Kasumi-1 (cell line): ENCODE data around the gene CAPN15.
"Not testable (repeated sequence)": the region's sequence is repeated elsewhere in the genome, so short reads cannot be mapped to it uniquely, and the experiment has no call there.

Experiments
- DNase-seq, 2 experiments: peaks; one replicate each; lab custom pipeline; 2025; lab: John Stamatoyannopoulos, UW

Gene CAPN15

GRCh38 chr16:507527-507926 is 20.0 kb upstream of the CAPN15 start:
- not testable (repeated sequence) for DNase-seq

DNA sequence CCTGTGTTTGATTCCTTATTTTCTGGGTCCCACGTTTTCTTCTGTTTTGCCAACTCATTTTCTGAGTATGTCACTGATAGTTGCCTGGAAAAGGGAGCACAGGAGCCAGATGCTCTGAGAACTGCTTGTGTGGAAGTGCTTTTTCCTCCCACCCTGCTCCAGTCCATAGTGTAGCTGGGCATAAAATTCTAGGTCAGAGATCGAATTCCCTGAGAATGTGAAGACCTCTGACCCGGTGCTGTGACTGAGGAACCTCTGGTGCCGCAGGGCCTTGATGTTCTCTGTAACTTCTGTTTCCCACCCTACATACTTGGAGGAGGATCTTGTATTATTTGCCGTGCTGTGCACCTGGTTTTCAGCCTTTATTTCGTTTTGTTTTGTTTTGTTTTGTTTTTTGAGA is 19.5 kb upstream of the CAPN15 start:
- no peak for DNase-seq

DNA sequence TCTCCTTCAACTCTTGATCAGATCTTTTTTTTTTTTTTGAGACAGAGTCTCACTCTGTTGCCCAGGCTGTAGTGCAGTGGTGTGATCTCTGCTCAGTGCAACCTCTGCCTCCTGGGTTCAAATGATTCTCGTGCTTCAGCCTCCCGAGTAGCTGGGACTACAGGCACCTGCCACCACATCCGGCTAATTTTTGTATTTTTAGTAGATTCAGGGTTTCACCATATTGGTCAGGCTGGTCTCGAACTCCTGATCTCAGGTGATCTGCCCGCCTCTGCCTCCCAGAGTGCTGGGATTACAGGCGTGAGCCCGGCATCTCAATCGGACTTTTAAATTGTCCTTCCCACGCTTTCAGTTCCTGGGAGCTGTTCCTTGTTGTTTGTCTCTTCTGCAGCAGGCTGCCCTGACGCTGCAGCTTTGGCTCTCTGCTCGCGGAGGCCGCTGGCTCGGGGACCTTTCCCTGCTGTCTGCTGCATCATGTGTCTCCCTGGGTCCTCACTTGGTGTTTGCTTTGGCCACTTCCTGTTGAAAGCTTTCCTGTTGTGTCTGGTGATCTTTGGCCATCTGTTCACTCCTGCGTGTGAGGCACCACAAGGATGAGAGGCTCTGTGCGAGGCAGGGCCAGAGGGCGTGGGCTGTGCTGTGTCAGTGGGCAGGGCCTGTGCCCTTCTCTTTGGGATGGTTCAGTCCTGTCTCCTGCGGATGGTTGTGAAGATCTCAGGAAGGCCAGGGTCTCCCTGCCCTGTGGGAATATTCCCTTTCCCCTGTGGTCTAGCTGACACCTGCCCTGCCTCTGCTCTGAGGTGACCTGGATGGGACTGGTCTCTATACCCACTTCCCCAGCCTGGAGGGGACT is 18.4 kb upstream of the CAPN15 start:
- no peak for DNase-seq

GRCh38 chr16:510066-510825 is 17.3 kb upstream of the CAPN15 start:
- DNase-seq = no peak

DNA sequence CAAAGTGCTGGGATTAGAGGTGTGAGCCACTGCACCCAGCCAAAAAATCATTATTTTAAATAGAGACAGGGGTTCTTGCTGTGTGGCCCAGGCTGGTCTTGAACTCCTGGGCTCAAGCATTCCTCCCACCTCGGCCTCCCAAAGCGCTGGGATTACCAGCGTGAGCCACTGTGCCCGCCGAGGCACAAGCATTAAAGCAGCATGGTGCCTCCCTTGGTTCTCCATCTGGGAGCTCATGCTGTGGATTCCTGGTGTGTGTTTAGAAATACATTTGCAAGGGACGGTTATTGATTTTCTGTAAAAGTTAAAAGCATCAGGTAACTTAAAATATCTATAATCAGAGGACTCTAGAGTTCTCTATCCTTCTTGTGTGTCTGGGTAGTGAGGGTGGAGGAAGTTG is 14.7 kb upstream of the CAPN15 start:
- DNase-seq = no peak

- no peak for DNase-seq
These were observed 13.6 kb upstream of the CAPN15 start for GRCh38 chr16:513950-514349.

DNA sequence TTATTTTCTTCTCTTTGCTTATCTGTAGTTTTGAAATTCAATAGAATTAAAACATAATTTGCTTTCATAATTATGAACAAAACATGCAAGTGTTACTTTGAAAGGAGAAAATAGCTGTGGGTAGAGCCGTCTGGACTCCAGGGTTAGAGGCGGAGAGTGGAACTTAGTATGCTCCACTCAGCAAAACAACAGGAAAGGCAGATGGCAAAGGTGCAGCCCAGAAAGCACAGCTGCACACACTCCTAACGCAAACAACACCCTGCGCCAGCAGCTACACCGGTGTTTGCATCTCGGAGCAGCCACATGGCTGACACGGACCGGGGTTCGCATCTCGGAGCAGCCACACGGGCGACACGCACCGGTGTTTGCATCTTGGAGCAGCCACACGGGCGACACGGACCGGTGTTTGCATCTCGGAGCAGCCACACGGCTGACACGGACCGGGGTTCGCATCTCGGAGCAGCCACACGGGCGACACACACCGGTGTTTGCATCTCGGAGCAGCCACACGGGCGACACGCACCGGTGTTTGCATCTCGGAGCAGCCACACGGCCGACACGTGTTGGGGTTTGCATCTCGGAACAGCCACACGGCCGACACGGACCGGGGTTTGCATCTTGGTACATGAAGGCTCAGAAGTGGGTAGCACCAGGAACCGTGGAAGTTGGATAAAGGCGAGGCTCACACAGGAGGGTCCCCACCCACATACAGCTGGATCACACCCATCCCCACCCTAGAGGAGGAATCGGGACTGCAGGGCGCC is 12.2 kb upstream of the CAPN15 start:
- DNase-seq = no peak

- DNase-seq = no peak
These were observed 11.6 kb upstream of the CAPN15 start for GRCh38 chr16:515939-516226.

DNA sequence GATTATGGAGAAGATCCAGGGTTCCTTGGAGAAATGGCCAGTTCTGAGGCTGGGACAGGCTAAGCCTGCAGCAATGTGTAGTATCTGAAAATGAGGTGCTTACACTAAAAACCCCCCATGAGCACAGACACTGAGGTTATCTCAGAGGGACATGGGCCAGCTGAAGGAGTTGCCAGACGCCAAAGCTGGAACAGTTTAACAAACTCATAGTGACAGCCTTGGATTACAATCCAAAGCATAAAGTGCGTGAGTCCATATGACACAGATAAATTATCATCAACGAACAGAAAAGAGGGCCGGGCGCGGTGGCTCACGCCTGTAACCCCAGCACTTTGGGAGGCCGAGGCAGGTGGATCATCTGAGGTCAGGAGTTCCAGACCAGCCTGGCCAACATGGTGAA is 11.2 kb upstream of the CAPN15 start:
- no peak for DNase-seq

GRCh38 chr16:518858-519257 is 8.7 kb upstream of the CAPN15 start:
- DNase-seq = no peak

- DNase-seq = no peak
These were observed 8.1 kb upstream of the CAPN15 start for GRCh38 chr16:519425-519824.

DNA sequence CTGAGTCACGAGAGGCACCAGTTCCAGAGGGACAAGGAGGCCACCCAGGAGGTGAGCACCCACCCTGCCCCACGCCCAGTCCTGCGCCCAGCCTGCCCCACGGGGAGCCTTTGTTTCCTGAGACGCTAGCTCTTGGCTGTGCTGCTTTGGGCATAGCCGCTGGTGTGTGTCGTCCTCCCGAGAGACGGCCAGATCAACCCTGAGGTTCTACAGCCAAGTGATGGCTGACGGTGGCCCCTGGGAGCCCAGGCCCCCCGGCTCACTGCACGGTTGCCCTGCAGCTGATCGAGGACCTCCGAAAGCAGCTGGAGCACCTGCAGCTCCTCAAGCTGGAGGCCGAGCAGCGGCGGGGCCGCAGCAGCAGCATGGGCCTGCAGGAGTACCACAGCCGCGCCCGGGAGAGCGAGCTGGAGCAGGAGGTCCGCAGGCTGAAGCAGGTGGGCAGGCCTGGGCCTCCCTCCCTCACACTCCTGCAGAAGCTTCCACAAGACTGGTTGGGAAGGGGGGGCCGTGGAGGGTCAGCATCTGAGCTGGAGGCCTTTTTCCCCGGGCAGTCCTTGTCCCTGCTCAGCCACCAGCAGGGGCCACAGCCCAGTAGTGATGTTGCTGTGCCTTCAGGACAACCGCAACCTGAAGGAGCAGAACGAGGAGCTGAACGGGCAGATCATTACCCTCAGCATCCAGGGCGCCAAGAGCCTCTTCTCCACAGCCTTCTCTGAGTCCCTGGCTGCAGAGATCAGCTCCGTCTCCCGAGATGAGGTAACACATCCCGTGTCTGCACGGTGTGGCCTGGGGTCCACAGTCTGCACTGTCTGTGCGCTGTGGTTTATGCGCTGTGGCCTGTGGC is 7.4 kb upstream of the CAPN15 start:
- no peak for DNase-seq

DNA sequence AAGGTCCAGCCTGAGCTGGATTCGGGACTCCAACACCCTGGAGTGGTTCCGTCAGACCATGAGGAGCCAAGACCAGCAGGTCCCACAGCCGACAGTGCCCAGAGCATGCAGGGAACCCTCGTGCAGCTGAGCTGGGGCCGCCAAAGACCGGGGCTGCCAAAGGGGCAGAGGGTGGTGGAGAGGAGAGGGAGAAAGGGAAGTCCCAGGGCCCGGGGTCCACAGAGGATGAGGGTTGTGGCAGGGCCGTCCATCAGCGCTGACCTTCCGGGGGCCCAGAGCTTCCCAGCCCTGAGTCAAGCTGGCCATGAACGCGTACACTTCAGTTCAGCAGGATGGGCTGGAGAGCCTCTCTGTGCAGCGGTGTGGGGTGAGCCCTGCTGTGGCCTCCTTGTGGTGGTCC is 6.7 kb upstream of the CAPN15 start:
- DNase-seq = no peak

GRCh38 chr16:521381-522210 is 5.9 kb upstream of the CAPN15 start:
- DNase-seq = no peak

- no peak for DNase-seq
These were observed 5.0 kb upstream of the CAPN15 start for GRCh38 chr16:522320-523096.

GRCh38 chr16:523097-523741 is 4.3 kb upstream of the CAPN15 start:
- DNase-seq = no peak

DNA sequence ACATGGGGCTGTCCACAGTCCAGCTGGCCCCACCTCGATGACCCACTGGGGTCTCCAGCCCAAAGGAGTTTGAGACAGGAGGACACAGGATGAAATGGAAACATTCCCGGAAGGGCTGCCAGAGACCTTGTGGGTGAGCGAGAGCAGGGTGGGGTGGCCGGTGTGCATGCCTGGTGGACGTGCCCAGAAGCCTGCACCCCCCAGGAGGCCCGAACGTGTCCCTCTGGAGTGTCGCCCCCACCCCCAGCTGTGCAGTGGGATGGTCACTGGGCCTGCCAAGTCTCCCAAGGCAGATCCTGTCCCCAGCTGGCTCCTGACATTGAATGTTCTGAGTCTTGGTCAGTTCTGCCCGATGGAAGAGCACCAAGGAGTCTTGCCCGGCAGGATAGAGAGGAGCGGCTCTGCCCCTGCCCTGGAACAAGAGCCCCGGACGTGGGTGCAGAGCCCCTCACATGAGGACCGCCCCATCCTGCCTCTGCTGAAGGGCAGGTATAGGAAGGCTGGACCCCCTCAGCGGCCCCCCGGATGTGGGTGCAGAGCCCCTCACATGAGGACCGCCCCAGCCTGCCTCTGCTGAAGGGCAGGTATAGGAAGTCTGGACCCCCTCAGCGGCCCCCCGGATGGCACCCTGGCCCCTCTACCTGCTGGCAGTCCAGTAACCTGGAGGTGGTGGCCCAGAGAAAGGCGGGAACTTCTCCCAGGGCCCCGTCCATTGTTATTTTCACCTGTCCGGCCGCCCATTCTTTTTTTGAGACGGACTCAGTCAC is 3.1 kb upstream of the CAPN15 start:
- no peak for DNase-seq

DNA sequence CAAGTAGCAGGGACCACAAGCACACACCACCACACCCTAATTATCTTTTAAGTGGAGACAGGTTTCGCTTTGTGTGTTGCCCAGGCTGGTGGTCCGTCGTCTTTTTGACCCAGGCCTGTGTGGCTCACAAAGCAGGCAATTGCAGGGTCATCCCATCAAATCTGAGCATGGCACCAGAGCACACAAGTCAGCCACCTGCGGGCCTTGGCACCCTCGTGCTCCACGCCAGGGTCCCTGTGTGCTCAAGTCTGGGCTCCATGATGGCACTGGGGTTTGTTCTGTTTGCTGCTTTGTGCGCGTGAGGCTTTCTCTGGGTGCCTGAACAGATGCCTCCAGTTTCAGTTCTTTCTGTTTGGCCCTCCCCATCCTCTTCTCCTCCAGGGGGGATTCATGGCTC is 2.4 kb upstream of the CAPN15 start:
- no peak for DNase-seq
